Muscle layer of duodenum (tissue), 2 donors: ENCODE results near the gene ANKRD13A.
"Not testable (repeated sequence)": the region's sequence is repeated elsewhere in the genome, so short reads cannot be mapped to it uniquely, and the experiment has no call there.

Experiments used
- H3K27ac ChIP-seq: one replicate; pipeline ENCODE4 v1.7.0; 2013; ENCODE audit warnings: mild to moderate bottlenecking, low read length
- H3K27me3 ChIP-seq: one replicate; pipeline ENCODE4 v1.7.0; 2013; ENCODE audit warnings: low read depth, mild to moderate bottlenecking, control low read depth, low read length
- H3K36me3 ChIP-seq, 2 donors: one replicate each; pipeline ENCODE4 v1.7.0; 2013; ENCODE audit warnings: low read length in 2 of 2, control low read depth in 1 of 2, mild to moderate bottlenecking in 1 of 2; ENCODE audit not compliant: insufficient read depth in 2 of 2, control insufficient read depth in 1 of 2
- H3K4me1 ChIP-seq, 2 donors: one replicate each; pipeline ENCODE4 v1.7.0; 2013; ENCODE audit warnings: low read length in 2 of 2, mild to moderate bottlenecking in 2 of 2, control low read depth in 1 of 2, moderate library complexity in 1 of 2; ENCODE audit not compliant: insufficient read depth in 2 of 2, control insufficient read depth in 1 of 2
- H3K4me3 ChIP-seq, 2 donors: one replicate each; pipeline ENCODE4 v1.7.0; 2013; ENCODE audit warnings: low read length in 2 of 2, low read depth in 1 of 2, mild to moderate bottlenecking in 1 of 2
- H3K9me3 ChIP-seq, 2 donors: one replicate each; pipeline ENCODE4 v1.7.0; 2013; ENCODE audit warnings: low read length in 2 of 2, control low read depth in 1 of 2, mild to moderate bottlenecking in 1 of 2; ENCODE audit not compliant: control insufficient read depth in 1 of 2
- donor health status: healthy.

The ANKRD13A gene

GRCh38 chr12:110071504-110071903, 72.3 kb downstream of the ANKRD13A start:
- no peaks in the 10 kb centered on the region for H3K9me3 ChIP-seq
- H3K27me3 ChIP-seq, result no peaks in the 10 kb centered on the region
- no peaks in the 10 kb centered on the region for H3K36me3 ChIP-seq
- H3K4me3 ChIP-seq, result no peak overlapping the region
- H3K4me1 ChIP-seq, result peaks cover 0 to 11% of the 10 kb centered on the region in 2 donors
- H3K27ac ChIP-seq, result no peak overlapping the region

DNA sequence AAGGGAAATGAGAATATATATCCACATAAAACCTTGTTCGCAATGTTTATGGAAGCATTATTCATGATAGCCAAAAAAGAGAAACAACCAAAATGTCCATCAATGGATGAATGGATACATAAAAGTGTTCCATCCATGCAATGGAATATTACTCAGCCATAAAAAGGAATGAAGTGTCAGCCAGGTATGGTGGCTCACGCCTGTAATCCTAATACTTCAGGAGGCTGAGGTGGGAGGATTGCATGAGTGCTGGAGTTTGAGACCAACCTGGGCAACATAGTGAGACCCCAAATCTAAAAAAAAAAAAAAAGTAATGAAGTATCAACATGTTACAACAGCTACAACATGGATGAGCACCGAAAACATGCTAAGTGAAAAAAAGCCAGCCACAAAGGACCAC, 72.7 kb downstream of the ANKRD13A start:
- Histone ChIP-seq H3K27ac (no peak overlapping the region), H3K4me3 (no peak overlapping the region), H3K27me3 (no peaks in the 10 kb centered on the region), H3K9me3 (no peaks in the 10 kb centered on the region), H3K36me3 (no peaks in the 10 kb centered on the region), H3K4me1 (peaks cover 0 to 11% of the 10 kb centered on the region in 2 donors)

GRCh38 chr12:110072636-110073035, 73.4 kb downstream of the ANKRD13A start:
- H3K27me3 ChIP-seq, H3K9me3 ChIP-seq, H3K27ac ChIP-seq, H3K36me3 ChIP-seq: not testable (repeated sequence)
- H3K4me3 ChIP-seq, result peak overlapping the region; percentile 71 to 73
- H3K4me1 ChIP-seq, result peaks cover 0 to 11% of the 10 kb centered on the region in 2 donors

DNA sequence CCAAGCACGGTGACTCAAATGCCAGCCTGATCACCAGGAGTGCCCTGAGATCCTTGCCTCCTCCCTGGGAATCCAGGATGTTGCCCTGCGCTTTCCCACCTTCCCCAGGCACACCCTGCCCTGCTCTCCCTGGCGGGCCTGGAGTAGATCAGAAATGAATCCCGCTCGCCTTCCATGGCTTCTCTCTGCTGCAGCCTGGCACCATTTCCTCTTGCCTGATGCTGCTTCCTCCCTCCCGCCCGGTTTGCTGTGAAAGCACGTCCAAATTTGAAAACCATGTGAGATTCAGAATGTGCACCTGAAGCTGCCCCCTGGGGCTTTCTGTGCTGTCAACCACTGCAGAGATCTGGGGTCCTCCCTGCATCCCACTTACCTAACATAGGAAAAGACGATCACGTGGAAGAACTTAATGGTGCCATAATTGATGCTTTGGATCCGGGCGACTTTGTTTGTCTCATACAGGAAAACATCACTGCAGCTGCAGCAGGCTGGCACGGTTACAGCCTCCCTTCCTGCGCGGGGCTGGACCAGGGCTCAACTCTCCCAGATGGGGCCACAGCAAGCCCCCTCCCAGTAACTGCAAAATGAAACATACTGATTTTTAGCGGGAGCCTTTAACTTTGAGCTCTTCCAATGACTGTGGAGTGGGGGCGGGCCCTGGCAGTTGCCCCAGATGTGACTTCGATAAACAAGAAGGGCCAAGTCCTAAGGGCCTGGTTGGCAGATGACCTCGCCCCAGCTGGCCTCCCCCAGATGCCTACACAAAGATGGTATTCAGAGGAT, 74.0 kb downstream of the ANKRD13A start:
- Histone ChIP-seq H3K27me3 (no peaks in the 10 kb centered on the region), H3K9me3 (no peaks in the 10 kb centered on the region), H3K36me3 (no peaks in the 10 kb centered on the region), H3K27ac (no peak overlapping the region), H3K4me1 (peaks cover 0 to 11% of the 10 kb centered on the region in 2 donors), H3K4me3 (peak overlapping the region; percentile 71 to 73)

DNA sequence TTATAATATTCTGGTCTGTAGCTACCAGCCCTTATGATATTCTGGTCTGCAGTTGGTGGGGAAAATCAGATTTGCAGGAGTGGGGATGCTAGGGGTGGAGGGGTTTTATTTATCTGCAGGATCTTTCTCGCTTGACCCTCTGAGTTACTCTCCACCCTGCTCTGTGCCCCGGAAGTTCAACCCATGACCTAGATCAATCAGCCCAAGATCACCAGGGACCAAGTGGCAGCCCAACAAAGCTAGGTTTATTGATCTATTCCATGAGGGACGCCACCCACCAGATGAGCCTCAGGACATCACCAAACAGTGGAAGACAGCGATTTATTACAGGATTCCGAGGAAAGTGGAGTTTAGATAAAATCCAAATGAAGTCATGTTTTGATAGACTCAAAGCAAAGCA, 74.9 kb downstream of the ANKRD13A start:
- H3K4me3 ChIP-seq, result peak overlapping the region in 1 of 2 donors; percentile 73
- H3K9me3 ChIP-seq, result no peaks in the 10 kb centered on the region
- H3K27ac ChIP-seq, result no peak overlapping the region
- no peaks in the 10 kb centered on the region for H3K27me3 ChIP-seq
- H3K4me1 ChIP-seq, result peaks cover 0 to 11% of the 10 kb centered on the region in 2 donors
- no peaks in the 10 kb centered on the region for H3K36me3 ChIP-seq

DNA sequence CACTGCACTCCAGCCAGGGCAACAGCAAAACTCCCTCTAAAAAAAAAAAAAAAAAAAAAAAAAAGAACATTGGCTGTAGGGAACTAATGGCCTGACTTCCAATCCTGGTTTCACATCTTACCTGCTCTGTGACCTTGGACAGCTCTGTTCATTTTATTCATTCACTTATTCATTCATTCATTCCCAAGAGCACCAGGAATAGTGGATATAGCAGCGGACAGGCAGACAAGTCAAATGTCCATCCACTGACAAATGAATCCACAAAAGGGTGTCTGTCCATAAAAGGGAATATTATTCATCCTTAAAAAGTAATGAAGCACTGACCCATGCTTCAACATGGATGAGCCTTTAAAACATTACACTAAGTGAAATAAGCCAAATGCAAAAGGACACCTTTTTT, 76.7 kb downstream of the ANKRD13A start:
- H3K27me3 ChIP-seq, result no peaks in the 10 kb centered on the region
- no peak overlapping the region for H3K27ac ChIP-seq
- H3K9me3 ChIP-seq, result no peaks in the 10 kb centered on the region
- no peaks in the 10 kb centered on the region for H3K36me3 ChIP-seq
- no peak overlapping the region for H3K4me3 ChIP-seq
- peaks cover 0 to 11% of the 10 kb centered on the region in 2 donors for H3K4me1 ChIP-seq

- H3K9me3 ChIP-seq, result no peaks in the 10 kb centered on the region
- H3K4me1 ChIP-seq, result peaks cover 0 to 9% of the 10 kb centered on the region in 2 donors
- H3K4me3 ChIP-seq, result no peak overlapping the region
- no peaks in the 10 kb centered on the region for H3K36me3 ChIP-seq
- no peak overlapping the region for H3K27ac ChIP-seq
- no peaks in the 10 kb centered on the region for H3K27me3 ChIP-seq
Observed at GRCh38 chr12:110077800-110078199, 78.6 kb downstream of the ANKRD13A start.

DNA sequence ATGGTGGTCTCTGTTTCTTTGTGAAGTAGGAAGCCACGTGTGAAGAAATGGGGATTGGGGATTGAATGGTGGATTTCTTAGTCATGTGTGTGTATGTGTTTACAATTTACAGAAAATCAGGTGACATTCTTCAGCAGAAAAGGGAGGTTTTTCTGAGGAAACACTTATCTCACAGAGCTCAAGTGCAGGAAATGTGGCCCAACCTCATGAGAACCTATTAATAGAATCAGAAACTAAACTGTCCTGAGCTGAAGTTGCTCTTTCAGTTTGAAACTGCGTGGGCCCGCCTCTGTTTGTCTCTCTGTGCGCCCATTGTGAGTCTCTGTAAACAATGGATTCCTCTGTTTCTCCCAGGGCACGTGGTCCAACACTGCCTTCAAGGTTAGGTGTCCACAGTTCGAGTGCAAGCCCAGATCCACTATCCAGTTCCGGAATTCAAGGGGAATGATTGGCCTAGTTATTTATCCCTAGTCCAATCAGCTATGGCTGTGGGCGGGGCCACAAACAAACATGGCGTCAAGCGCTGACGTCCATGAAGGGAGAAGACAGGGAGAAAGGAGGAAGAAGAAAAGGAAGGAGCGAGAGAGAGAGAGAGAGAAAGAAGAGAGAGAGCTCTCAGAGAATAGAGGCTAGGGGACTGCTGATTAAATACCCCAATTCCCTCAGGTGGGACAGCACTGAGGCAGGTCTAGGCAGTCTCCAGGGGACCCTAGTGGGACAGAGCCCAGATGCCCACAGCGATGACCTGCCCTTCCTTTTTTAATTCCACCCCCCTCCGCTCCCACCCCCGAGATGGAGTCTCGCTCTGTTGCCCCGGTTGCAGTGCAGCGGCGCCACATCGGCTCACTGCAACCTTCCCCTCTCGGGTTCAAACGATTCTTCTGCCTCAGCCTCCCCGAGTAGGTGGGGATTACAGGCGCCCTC, 80.5 kb downstream of the ANKRD13A start:
- Histone ChIP-seq H3K9me3 (no peaks in the 10 kb centered on the region), H3K27me3 (no peaks in the 10 kb centered on the region), H3K4me1 (no peaks in the 10 kb centered on the region), H3K27ac (peak overlapping the region; percentile 74), H3K36me3 (no peaks in the 10 kb centered on the region), H3K4me3 (peak overlapping the region; percentile 21 to 40)

GRCh38 chr12:110080410-110080809, 81.2 kb downstream of the ANKRD13A start:
- Histone ChIP-seq H3K27me3 (no peaks in the 10 kb centered on the region), H3K36me3 (no peaks in the 10 kb centered on the region), H3K4me1 (no peaks in the 10 kb centered on the region), H3K9me3 (no peaks in the 10 kb centered on the region), H3K4me3 (no peak overlapping the region), H3K27ac (no peak overlapping the region)

DNA sequence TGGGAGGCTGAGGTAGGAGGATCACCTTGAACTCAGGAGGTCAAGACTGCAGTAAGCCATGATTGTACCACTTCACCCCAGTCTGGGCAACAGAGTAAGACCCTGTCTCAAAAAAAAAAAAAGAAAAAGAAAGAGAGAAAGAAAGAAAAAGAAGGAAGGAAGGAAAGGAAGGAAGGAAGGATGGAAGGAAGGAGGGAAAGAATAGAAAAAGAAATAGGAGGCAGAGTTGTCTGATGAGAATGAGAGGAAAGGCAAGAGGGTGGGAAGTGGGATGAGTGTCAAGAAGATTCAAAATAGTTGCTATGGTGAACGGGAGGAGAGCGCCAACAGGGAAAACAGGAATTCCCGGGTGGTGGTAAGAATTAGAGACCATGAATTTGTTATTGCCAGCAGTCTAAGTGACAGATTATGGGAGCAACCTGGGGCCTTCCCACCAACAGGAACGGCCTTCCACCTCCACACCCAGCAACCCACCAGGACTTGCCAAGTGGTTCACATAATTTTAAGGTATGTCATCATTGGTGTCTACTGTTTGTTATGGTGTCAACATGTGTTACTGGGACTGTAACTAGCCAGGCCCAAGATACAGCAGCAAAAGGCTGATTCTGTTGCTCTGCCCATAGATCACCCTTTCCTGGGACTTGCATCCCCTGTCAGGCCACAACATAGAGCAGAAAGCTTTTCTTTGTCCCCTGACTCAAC, 85.2 kb downstream of the ANKRD13A start:
- no peaks in the 10 kb centered on the region for H3K36me3 ChIP-seq
- H3K27me3 ChIP-seq, result no peaks in the 10 kb centered on the region
- no peaks in the 10 kb centered on the region for H3K9me3 ChIP-seq
- H3K27ac ChIP-seq, result no peak overlapping the region
- H3K4me1 ChIP-seq, result no peaks in the 10 kb centered on the region
- H3K4me3 ChIP-seq, result no peak overlapping the region

GRCh38 chr12:110088216-110088615, 89.0 kb downstream of the ANKRD13A start:
- not testable (repeated sequence) for H3K27ac ChIP-seq, H3K4me3 ChIP-seq, H3K4me1 ChIP-seq, H3K27me3 ChIP-seq, H3K9me3 ChIP-seq, H3K36me3 ChIP-seq
